ENCODE measurements around the gene FRS3. TPM values are rescaled to one million over a fixed set of nuclear protein-coding genes. Genes with fewer than 3 reads are reported as not detected.

FRS3 gene
- total and polyA plus RNA-seq, 2 of the 13 experiments (the other 11 are each of a cell fraction or from before 2014, with no cell fraction given) = 3.0 to 7.4 TPM

DNA sequence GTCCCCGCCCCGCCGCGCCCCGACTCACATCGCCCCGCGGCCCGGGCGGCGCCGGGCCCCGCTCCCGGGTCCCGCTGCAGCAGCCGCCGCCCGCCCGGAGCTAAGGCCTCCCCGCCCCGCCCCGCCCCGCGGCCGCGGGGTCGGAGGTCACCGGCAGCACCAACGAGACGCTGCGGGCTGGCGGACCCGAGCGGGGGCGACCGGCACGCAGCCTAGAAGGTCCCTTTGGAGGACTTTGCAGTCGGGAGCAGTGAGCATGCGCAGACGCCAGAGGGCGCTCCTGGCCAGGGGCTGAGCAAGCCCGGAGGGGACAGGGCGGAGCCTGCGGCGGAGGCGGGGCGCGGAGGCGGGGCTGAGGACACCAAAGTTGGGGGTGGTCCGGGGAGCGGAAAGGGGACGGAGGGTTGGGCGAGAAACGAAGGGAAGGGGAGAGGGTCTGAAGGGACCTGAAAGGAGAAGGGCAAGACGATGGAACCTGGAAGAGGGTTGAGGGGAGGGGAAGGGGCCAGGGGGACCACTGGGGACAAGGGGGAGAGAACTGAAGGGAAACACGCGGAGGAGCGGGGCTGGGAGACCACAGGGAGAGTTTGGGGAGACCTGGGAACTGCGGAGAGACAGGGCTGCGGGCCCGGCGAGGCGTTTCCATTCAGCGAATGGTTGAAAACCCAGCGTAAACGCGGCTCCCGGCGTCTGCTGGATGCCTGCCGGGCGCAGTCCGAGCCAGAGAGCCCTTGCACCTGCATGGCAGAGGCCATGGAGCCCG is at the start of gene FRS3 (continued):
- TF ChIP-seq SRSF9 (IDR thresholded peaks at IDR 0.05; ENCODE audit: borderline replicate concordance, insufficient read depth, low read depth, low read length, poor library complexity, severe bottlenecking) (no peak), BORCS8-MEF2B (CRISPR knock-in tag; IDR thresholded peaks at IDR 0.05) (peak; percentile 33; the same call in 1 of the 2 replicates), MED1 (CRISPR knock-in tag; IDR thresholded peaks at IDR 0.05) (peak; percentile 79), ZNF776 (CRISPR knock-in tag; IDR thresholded peaks at IDR 0.05) (no peak), TRIM22 (IDR thresholded peaks at IDR 0.05) (no peak), U2AF1 (optimal IDR thresholded peaks at IDR 0.05; ENCODE audit: low read depth, low read length) (peak; percentile 79), ZNF724P (CRISPR knock-in tag; IDR thresholded peaks at IDR 0.05; ENCODE audit: borderline replicate concordance) (peak; percentile 72; the same call in 1 of the 2 replicates), NR2C2 (CRISPR knock-in tag; IDR thresholded peaks at IDR 0.05; ENCODE audit: borderline replicate concordance) (peak; percentile 99), MAF1 (CRISPR knock-in tag; IDR thresholded peaks at IDR 0.05; ENCODE audit: borderline replicate concordance) (no peak; the same call in 1 of the 2 replicates), ZBTB42 (CRISPR knock-in tag; IDR thresholded peaks at IDR 0.05) (peak; percentile 58; the same call in 1 of the 2 replicates), U2AF2 (IDR thresholded peaks at IDR 0.05; ENCODE audit: low read depth, low read length) (no peak), BHLHE40 (IDR thresholded peaks at IDR 0.05; ENCODE audit: low read length) (peak; percentile 64), MXD3 (CRISPR knock-in tag; IDR thresholded peaks at IDR 0.05) (peak; percentile 38; the same call in 1 of the 2 replicates), REL (CRISPR knock-in tag; conservative IDR thresholded peaks at IDR 0.05) (no peak; the same call in 1 of the 2 replicates), FOXO4 (CRISPR knock-in tag; conservative IDR thresholded peaks at IDR 0.05) (no peak), CHD2 (IDR thresholded peaks at IDR 0.05; ENCODE audit: low read depth, low read length) (peak; percentile 58; the same call in 1 of the 2 replicates), ZSCAN31 (CRISPR knock-in tag; IDR thresholded peaks at IDR 0.05; ENCODE audit: low read depth) (peak; percentile 93), ZNF3 (CRISPR knock-in tag; IDR thresholded peaks at IDR 0.05) (no peak), ZNF883 (CRISPR knock-in tag; IDR thresholded peaks at IDR 0.05; ENCODE audit: not compliant biosample characterization) (peak; percentile 57), ZSCAN9 (CRISPR knock-in tag; IDR thresholded peaks at IDR 0.05; ENCODE audit: borderline replicate concordance) (peak; percentile 59; the same call in 1 of the 2 replicates), NCOA5 (CRISPR knock-in tag; IDR thresholded peaks at IDR 0.05) (no peak), ZBTB38 (CRISPR knock-in tag; IDR thresholded peaks at IDR 0.05) (peak; percentile 58; the same call in 1 of the 2 replicates), ZNF672 (CRISPR knock-in tag; IDR thresholded peaks at IDR 0.05) (no peak)
- TF ChIP-seq, protein P1, sequence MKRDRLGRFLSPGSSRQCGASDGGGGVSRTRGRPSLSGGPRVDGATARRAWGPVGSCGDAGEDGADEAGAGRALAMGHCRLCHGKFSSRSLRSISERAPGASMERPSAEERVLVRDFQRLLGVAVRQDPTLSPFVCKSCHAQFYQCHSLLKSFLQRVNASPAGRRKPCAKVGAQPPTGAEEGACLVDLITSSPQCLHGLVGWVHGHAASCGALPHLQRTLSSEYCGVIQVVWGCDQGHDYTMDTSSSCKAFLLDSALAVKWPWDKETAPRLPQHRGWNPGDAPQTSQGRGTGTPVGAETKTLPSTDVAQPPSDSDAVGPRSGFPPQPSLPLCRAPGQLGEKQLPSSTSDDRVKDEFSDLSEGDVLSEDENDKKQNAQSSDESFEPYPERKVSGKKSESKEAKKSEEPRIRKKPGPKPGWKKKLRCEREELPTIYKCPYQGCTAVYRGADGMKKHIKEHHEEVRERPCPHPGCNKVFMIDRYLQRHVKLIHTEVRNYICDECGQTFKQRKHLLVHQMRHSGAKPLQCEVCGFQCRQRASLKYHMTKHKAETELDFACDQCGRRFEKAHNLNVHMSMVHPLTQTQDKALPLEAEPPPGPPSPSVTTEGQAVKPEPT (CRISPR knock-in tag; IDR thresholded peaks at IDR 0.05; ENCODE audit: low read depth) = peak; percentile 28; the same call in 1 of the 2 replicates
- TF ChIP-seq, protein P2, sequence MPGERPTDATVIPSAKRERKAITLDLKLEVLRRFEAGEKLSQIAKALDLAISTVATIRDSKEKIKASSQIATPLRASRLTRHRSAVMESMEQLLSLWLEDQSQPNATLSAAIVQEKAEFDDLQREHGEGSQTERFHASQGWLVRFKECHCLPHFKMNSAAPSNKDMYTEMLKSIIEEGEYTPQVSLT (CRISPR knock-in tag; IDR thresholded peaks at IDR 0.05; ENCODE audit: borderline replicate concordance, low read depth) = no peak; the same call in 1 of the 2 replicates
